Effector memory CD8-positive, alpha-beta T cell (primary cell): ENCODE measurements around the gene HPSE2.

Experiments used
- ATAC-seq: fragments of 150-1000 bp; cut with Tn5 transposase; replicated peaks from 2 replicates; pipeline ENCODE4 v1.10.0; 2021; ENCODE audit warnings: mild to moderate bottlenecking, moderate library complexity
- DNase-seq, 3 experiments: peaks; one replicate each; pipeline ENCODE4 v3.0.0; 2021
- H3K27ac Mint-ChIP-seq, 2 donors: one replicate each; pipeline ENCODE4 v1.8.0; 2022; ENCODE audit warnings: mild to moderate bottlenecking in 2 of 2, mixed read lengths in 2 of 2, moderate library complexity in 2 of 2
- H3K27me3 Mint-ChIP-seq, 2 donors: one replicate each; pipeline ENCODE4 v1.8.0; 2022; ENCODE audit warnings: mixed read lengths in 2 of 2
- H3K36me3 Mint-ChIP-seq: one replicate; pipeline ENCODE4 v1.8.0; 2022; ENCODE audit warnings: mild to moderate bottlenecking, moderate library complexity, mixed read lengths; ENCODE audit not compliant: insufficient read depth
- H3K4me1 Mint-ChIP-seq, 2 donors: one replicate each; pipeline ENCODE4 v1.8.0; 2022; ENCODE audit warnings: low read depth in 2 of 2, mixed read lengths in 2 of 2
- H3K4me3 Mint-ChIP-seq, 2 donors: one replicate each; pipeline ENCODE4 v1.8.0; 2022; ENCODE audit warnings: mild to moderate bottlenecking in 2 of 2, mixed read lengths in 2 of 2, moderate library complexity in 2 of 2
- H3K9me3 Mint-ChIP-seq, 2 donors: one replicate each; pipeline ENCODE4 v1.8.0; 2022; ENCODE audit warnings: mixed read lengths in 2 of 2

Gene HPSE2

DNA sequence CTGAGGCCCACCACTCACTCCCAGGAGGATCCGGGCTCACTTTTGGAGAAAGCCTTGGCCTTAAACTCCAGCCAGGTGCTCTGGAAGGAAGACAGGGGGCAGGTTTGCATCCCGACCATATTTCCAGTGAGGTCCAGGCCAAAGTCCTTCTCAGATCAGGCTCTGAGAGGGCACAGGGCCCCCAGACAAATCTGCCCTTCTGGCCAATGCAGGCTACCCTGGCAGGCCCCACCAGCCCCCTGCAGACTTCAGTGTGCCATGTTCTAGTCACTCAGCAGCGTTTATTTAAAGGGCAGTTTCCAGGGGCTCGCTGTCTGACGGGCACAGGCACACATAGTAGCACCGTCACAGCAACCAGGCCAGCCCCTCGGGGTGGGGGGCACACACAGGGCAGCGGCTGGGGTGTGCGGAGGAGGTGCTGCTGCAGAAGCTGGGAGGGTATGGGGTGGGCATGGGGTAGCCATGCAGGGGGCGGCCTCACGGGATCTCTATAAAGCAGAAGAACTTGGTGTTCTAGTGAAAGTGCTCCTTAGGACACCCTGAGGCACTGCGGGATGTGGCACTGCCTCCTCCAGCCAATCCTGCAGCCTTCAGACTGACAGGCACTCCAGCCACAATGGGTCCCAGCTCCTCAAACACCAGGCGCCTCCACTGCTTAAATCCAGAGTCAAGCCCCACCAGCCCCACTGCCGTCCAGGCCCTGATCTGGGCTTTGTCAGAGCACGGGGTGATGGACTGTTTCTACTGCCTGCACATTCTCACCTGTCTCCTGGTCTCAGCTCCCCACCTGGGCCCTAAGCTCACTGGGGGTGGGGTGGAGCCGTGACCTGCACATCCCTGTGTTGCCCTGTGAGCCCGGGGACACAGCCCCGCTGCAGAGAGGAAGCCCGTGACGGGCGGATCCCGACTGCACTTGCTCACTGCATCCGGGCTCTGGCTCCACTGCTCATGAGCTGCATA lies 811.1 kb downstream of the HPSE2 start:
- H3K4me3 Mint-ChIP-seq: no peak overlapping the region
- no peaks in the 10 kb centered on the region for H3K4me1 Mint-ChIP-seq
- DNase-seq (no peak), ATAC-seq (no peak)
- peaks cover 38% of the 10 kb centered on the region for H3K36me3 Mint-ChIP-seq
- H3K27me3 Mint-ChIP-seq: no peaks in the 10 kb centered on the region
- no peak overlapping the region for H3K27ac Mint-ChIP-seq
- H3K9me3 Mint-ChIP-seq: no peaks in the 10 kb centered on the region

GRCh38 chr10:98423691-98424120 lies 811.9 kb downstream of the HPSE2 start:
- Mint-ChIP-seq H3K9me3 (no peaks in the 10 kb centered on the region), H3K4me1 (no peaks in the 10 kb centered on the region), H3K27ac (no peak overlapping the region), H3K36me3 (peaks cover 34% of the 10 kb centered on the region), H3K4me3 (no peak overlapping the region), H3K27me3 (no peaks in the 10 kb centered on the region)
- no peak for DNase-seq
- ATAC-seq: no peak

GRCh38 chr10:98422182-98422581 lies 813.5 kb downstream of the HPSE2 start:
- Mint-ChIP-seq H3K27me3 (no peaks in the 10 kb centered on the region), H3K9me3 (no peaks in the 10 kb centered on the region), H3K4me1 (no peaks in the 10 kb centered on the region), H3K4me3 (no peak overlapping the region), H3K27ac (peak overlapping the region; percentile 18 to 21), H3K36me3 (peaks cover 34% of the 10 kb centered on the region)
- DNase-seq (no peak), ATAC-seq (no peak)

DNA sequence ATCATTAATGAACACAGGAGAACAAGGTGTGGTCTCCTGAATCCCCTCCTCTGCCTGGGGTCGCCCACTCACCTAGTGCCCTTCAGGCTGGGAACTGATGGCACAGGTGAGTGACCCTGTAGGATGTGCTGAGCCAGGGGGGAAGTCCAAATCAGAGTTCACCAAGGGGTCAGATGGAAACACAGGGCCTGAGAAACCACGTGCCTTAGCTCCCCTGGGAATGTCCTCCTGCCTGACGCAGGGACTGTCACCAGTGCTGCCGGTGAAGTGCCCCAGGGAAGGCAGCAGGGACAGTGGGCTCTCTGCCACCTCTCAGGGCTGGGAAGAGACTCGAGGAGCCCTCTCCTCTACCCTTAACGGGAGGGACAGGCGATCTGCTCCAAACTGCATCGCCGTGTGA lies 814.9 kb downstream of the HPSE2 start:
- Mint-ChIP-seq H3K4me3 (no peak overlapping the region), H3K9me3 (no peaks in the 10 kb centered on the region), H3K36me3 (peaks cover 35% of the 10 kb centered on the region), H3K27me3 (no peaks in the 10 kb centered on the region), H3K27ac (peak overlapping the region in 1 of 2 donors; percentile 18), H3K4me1 (no peaks in the 10 kb centered on the region)
- DNase-seq (no peak), ATAC-seq (no peak)

GRCh38 chr10:98419469-98420261 lies 816.0 kb downstream of the HPSE2 start:
- H3K4me3 Mint-ChIP-seq: no peak overlapping the region

GRCh38 chr10:98418665-98419468 lies 816.8 kb downstream of the HPSE2 start:
- H3K36me3 Mint-ChIP-seq: peaks cover 32% of the 10 kb centered on the region
- no peaks in the 10 kb centered on the region for H3K9me3 Mint-ChIP-seq
- H3K27me3 Mint-ChIP-seq: no peaks in the 10 kb centered on the region
- peak overlapping the region in 1 of 2 donors; percentile 91 for H3K27ac Mint-ChIP-seq
- H3K4me3 Mint-ChIP-seq: no peak overlapping the region
- DNase-seq (no peak), ATAC-seq (no peak)
- H3K4me1 Mint-ChIP-seq: peaks cover 10 to 12% of the 10 kb centered on the region in 2 donors

More at GRCh38 chr10:98419469-98420261, 816.0 kb downstream of the HPSE2 start:
- Mint-ChIP-seq H3K36me3 (peaks cover 32% of the 10 kb centered on the region), H3K27ac (peak overlapping the region; percentile 56 to 91), H3K27me3 (no peaks in the 10 kb centered on the region), H3K4me1 (peaks cover 5% of the 10 kb centered on the region in 2 donors), H3K9me3 (no peaks in the 10 kb centered on the region)
- ATAC-seq (no peak), DNase-seq (no peak)

DNA sequence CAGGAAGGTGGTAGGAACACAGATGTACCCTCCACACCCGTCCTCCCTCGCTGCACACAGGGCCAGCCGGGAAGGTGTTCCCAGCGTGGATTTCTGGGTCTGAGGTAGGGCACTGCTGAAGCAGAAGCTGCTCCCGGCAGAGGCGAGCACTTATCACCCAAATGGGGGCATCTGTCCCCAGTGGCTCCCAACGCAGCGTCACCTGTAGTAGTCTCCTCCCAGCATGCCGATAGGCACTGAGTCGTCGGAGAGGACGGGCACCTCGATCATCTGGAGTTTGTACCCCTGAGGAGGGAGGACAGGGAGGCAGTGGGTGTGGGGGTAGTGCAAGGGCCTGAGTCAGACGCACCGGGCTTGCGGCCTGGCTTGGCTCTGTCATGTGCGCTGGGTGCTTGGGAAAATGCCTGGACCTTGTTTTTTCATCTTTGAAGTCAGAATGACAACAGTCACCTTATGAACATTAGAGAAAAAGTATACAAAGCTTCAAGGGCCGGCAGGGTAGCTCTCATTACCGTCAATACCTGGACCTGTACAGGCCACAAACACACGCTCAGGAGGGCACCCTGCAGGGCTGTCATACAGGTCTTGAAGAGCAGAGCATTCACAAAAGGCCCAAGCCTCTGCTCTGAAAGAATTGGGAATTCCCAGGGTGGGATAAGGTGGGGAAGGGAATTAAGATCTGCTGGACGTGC lies 817.5 kb downstream of the HPSE2 start:
- Mint-ChIP-seq H3K4me3 (no peak overlapping the region), H3K36me3 (peaks cover 29% of the 10 kb centered on the region)

GRCh38 chr10:98417481-98417959 lies 818.1 kb downstream of the HPSE2 start:
- no peak for ATAC-seq
- H3K27ac Mint-ChIP-seq: no peak overlapping the region
- H3K36me3 Mint-ChIP-seq: peaks cover 23% of the 10 kb centered on the region
- H3K4me3 Mint-ChIP-seq: no peak overlapping the region
- no peak for DNase-seq
- H3K4me1 Mint-ChIP-seq: peaks cover 12% of the 10 kb centered on the region in 2 donors
- no peaks in the 10 kb centered on the region for H3K27me3 Mint-ChIP-seq
- H3K9me3 Mint-ChIP-seq: no peaks in the 10 kb centered on the region

More for the DNA sequence above, 817.5 kb downstream of the HPSE2 start:
- no peak for DNase-seq
- Mint-ChIP-seq H3K27ac (no peak overlapping the region), H3K9me3 (no peaks in the 10 kb centered on the region), H3K4me1 (peaks cover 10 to 12% of the 10 kb centered on the region in 2 donors), H3K27me3 (no peaks in the 10 kb centered on the region)
- no peak for ATAC-seq

DNA sequence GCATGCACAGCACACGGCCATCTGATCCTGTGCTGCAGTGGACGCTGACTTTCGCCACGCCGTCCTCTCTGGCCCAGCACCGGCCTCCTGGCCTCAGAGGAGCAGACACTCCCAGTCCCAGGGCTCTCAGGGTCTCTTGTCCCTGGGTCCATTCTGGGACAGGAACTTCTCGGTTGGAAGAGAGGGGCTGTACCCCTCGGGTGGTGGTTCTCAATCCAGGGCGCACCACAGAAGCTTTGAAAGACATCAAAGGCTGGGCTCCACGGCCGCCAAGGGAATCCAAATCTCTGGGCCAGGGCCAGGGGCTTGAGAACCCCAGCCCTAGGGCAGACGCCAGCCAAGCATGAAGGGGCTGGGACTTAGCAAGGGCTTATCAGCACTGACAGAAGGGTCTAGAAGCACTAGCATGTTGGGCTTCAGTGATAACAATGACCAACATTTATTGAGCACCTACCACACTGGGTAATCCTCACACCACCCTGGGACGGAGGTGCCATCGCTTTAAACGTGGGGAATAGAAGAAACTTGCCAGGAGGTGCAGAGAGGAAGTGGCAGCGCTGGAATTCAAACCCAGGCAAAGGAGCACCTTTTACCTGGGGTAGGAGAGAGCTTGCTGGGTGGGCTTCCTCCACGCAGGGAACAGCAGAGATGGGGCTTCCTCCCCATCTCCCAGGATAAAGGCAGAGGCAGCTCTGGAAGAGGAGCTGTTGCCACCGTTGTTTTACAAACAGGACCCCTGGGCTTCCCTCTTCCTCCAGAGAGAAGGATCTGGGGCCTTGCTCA lies 818.9 kb downstream of the HPSE2 start:
- H3K4me3 Mint-ChIP-seq: no peak overlapping the region
- peaks cover 12 to 16% of the 10 kb centered on the region in 2 donors for H3K4me1 Mint-ChIP-seq
- DNase-seq: no peak
- peaks cover 22% of the 10 kb centered on the region for H3K36me3 Mint-ChIP-seq
- no peaks in the 10 kb centered on the region for H3K27me3 Mint-ChIP-seq
- H3K27ac Mint-ChIP-seq: peak overlapping the region; percentile 94 to 95
- no peaks in the 10 kb centered on the region for H3K9me3 Mint-ChIP-seq
- ATAC-seq: no peak

DNA sequence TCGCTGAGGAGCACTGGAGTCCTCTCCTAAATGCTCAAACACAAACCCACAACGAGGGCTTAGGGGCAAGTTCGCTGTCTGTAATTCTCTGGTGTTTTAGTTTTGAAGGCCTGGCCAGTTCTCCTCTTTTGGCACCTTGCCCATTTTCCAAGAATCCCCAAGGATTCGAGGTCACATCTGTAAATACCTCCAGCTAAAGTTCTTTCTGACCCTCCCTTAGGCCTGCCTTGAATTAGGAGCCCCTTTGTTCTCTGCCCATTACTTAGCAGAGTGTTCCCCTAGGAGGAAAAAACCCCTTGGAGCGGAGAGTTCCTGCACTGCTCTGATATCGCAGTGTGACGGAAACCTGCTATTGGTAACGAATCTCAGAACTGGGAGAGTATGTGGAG lies 819.9 kb downstream of the HPSE2 start:
- Mint-ChIP-seq H3K27me3 (no peaks in the 10 kb centered on the region), H3K27ac (peak overlapping the region; percentile 94 to 95), H3K36me3 (peaks cover 15% of the 10 kb centered on the region), H3K9me3 (no peaks in the 10 kb centered on the region), H3K4me3 (peak overlapping the region; percentile 92 to 96), H3K4me1 (peaks cover 12 to 19% of the 10 kb centered on the region in 2 donors)
- ATAC-seq (no peak), DNase-seq (no peak)

DNA sequence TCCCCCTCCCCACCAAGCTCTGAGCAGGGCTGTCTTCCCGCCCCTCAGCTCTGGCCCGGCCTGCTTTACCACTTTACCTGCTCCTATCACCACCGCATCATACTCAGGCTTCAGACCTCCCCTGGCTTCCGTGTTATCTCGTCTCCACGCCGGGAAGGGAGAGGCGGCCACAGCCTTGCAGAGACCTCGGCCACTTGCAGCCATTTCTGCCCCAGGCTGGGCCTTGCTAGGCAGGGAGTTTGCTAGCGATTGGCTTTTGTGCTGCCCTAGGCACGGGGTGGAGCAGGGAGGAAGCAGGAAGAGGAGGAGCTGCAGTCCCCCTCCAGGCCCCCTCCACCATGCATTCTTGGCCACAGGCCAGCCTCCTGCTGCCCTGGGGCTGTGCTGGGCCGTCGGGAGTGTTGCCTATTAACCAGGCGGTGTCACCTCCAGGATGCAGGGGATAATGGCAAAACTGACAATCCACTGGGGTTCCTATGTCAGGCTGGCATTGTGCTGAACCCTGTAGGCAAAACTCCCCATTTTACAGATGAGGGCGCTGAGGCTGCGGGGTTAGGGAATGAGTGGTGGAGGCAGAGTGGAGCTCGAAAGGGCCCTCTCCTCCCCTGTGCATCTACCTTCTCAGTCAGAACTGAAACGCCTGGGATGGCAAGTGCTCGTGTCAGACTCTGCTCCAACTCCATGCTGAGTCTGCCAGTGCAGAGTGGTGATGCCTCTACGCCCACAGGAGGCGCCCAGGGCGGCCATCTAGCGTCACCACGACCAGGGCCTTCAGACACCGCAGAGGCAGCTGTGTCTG lies 820.5 kb downstream of the HPSE2 start, which contains the start of gene PYROXD2:
TSS of gene PYROXD2 (minus strand) at position 251 of the 799 bp plus-strand sequence. CDS start at position 204, 47 bp downstream.
- peaks cover 13% of the 10 kb centered on the region for H3K36me3 Mint-ChIP-seq
- H3K4me1 Mint-ChIP-seq: peaks cover 12 to 19% of the 10 kb centered on the region in 2 donors
- peak; percentile 93 for ATAC-seq
- H3K27ac Mint-ChIP-seq: peak within 1 kb of the TSS; percentile 94 to 95
- peak within 1 kb of the TSS; percentile 92 to 96 for H3K4me3 Mint-ChIP-seq
- H3K27me3 Mint-ChIP-seq: no peaks in the 10 kb centered on the region
- no peaks in the 10 kb centered on the region for H3K9me3 Mint-ChIP-seq
- peak; percentile 44 to 57 (median 53) for DNase-seq
